Activated CD4-positive, alpha-beta T cell treated with anti-CD3 and anti-CD28 coated beads, Interleukin-2, amount 10 ng/mL, durations not matched to agents 24 days and 14 days (primary cell): ENCODE results near the gene HDAC7. TPM values are rescaled to one million over a fixed set of nuclear protein-coding genes. Genes with fewer than 3 reads are reported as not detected.
A peak's percentile ranks its signal among the peaks of the same experiment; 100 is the strongest.

Experiments used
- DNase-seq: peaks from one replicate; pipeline ENCODE4 v3.0.0; 2022
- H3K27ac Mint-ChIP-seq: one replicate; pipeline ENCODE4 v1.8.0; 2022; ENCODE audit warnings: mild to moderate bottlenecking, mixed read lengths
- H3K27me3 Mint-ChIP-seq: one replicate; pipeline ENCODE4 v1.8.0; 2022; ENCODE audit warnings: mixed read lengths
- H3K36me3 Mint-ChIP-seq: one replicate; pipeline ENCODE4 v1.8.0; 2022; ENCODE audit warnings: low read depth, mild to moderate bottlenecking, mixed read lengths
- H3K4me1 Mint-ChIP-seq: one replicate; pipeline ENCODE4 v1.8.0; 2021; ENCODE audit warnings: mixed read lengths
- H3K4me3 Mint-ChIP-seq: one replicate; pipeline ENCODE4 v1.8.0; 2022; ENCODE audit warnings: mild to moderate bottlenecking, moderate library complexity, mixed read lengths
- H3K9me3 Mint-ChIP-seq: one replicate; pipeline ENCODE4 v1.8.0; 2021; ENCODE audit warnings: mixed read lengths
- intact Hi-C: fragments of 100-400 bp; cut with micrococcal nuclease; formaldehyde crosslinking; loops from one replicate; pipeline ENCODE4 v1.15.1; 2023
- total RNA-seq: library from RNA; stranded (reverse); gene quantifications from 2 replicates; pipeline ENCODE4 v1.2.3, GENCODE V29; 2022

Gene HDAC7
- total RNA-seq, 1 donor from 2014 or later, result 419 TPM

DNA sequence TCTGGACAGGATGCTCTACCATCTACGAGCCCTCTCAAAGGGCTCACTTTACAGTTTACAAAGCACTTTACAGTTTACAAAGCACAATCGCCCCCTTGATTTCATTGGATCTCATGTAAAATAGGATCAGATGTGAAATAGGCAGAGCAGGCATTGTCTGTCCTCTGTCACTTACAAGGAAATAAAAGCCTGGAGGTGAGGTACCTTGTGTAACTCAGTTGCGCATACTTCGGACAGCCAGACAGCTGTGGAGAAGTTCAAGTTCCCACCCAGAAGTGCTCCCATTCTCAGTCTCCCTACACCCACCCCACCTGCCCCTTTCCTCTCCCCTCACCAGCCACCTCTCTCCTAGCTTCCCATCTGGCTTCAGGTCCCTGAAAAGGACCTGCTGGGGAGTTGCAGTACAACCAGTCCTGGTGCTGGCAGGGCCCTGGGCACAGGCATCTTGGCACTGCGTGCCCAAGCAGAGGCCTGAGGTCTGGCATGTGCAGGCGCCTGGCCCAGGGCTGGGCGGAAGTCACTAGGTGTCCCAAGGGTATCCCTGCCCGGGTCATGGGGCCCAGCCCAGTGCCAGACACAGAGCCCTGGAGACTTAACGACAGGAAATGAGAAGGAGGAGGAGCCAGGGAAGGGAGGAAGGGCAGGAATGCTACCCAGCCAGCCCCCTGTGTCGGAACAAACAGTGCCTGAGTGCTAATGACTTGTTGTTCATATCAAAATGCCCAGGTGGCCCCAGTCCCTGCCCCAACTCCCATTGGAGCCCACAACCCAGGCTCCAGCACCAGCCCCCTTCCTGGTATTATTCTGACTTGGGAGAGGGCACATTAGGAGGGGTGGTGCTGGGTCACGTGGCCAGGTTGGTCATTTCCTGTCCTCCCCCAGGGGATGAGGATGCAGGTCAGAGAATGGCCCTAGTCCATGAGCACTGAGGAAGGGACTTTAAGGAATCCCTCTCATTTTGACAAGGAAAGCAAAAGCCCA is 66.4 kb downstream of the HDAC7 start:
- H3K36me3 Mint-ChIP-seq, result no peaks in the 10 kb centered on the region
- intact Hi-C loops, result no loop called here
- H3K9me3 Mint-ChIP-seq, result no peaks in the 10 kb centered on the region
- H3K4me1 Mint-ChIP-seq, result peaks cover 40% of the 10 kb centered on the region
- H3K27ac Mint-ChIP-seq, result no peak overlapping the region
- no peak for DNase-seq
- H3K27me3 Mint-ChIP-seq, result peaks cover 3% of the 10 kb centered on the region
- no peak overlapping the region for H3K4me3 Mint-ChIP-seq

DNA sequence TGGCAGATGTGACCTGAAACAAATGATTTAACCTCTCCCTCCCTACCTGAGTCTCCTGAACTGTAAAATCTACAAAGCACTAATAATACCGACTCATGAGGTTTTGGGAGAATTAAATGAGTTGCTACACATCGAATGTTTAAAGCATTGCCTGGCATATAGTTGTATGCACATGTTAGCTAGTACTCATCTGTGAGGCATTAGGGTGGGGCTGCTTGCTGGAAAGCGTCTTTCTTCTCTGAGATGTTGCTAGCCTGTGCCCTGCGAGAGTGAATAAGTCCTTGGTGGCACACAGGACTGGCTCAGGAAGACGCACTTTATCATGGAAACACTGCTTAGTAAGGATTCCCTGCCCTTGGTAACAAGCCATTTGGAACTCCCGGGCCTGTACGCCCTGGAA is 67.2 kb downstream of the HDAC7 start:
- Mint-ChIP-seq H3K9me3 (no peaks in the 10 kb centered on the region), H3K36me3 (no peaks in the 10 kb centered on the region)
- no peak for DNase-seq

DNA sequence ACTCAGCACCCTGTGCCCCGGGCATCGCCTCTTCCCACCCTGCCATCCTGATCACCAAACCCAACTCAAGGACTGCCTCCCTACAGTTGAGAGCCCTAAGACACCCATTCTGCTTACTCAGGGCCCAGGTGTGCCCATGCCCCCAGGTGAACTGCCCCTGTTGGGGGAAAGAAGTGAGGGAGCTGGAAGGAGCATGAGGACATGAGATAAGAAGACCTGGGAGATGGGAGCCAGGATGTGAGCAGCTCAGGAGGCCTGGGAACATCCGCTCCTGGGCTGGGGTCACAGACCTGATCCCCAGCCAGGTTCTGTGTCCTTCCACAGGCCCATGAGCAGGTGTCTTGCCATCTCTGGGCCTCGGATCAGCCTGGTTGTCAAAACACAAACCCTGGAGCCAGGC is 67.6 kb downstream of the HDAC7 start:
- intact Hi-C loops, result no loop called here
- H3K27me3 Mint-ChIP-seq, result peaks cover 3% of the 10 kb centered on the region
- no peak overlapping the region for H3K27ac Mint-ChIP-seq
- DNase-seq, result no peak
- no peak overlapping the region for H3K4me3 Mint-ChIP-seq
- peaks cover 31% of the 10 kb centered on the region for H3K4me1 Mint-ChIP-seq
- H3K9me3 Mint-ChIP-seq, result no peaks in the 10 kb centered on the region
- no peaks in the 10 kb centered on the region for H3K36me3 Mint-ChIP-seq

More for the DNA sequence above, 67.2 kb downstream of the HDAC7 start:
- peaks cover 35% of the 10 kb centered on the region for H3K4me1 Mint-ChIP-seq
- H3K27ac Mint-ChIP-seq, result no peak overlapping the region
- intact Hi-C loops, result no loop called here
- H3K4me3 Mint-ChIP-seq, result no peak overlapping the region
- H3K27me3 Mint-ChIP-seq, result peaks cover 3% of the 10 kb centered on the region

DNA sequence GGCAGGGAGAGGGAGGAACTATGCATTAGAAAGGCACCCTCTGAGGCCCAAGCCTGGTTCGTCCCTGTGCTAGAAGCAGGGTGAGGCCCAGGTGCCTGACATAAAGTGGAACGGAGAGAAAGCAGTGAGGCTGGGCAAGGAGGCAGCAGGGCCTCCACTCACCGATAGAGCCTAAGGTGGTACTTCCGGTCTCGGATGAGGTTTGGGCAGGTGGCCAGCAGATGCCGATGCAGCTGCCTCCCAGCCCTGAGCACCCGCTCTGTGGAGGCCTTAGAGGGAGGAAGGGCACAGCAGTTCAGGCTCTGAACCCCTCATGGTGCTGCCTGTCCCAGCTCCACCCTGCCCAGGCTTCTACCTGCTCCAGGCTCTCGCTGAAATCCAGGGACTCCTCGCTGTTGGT is 68.1 kb downstream of the HDAC7 start:
- no peaks in the 10 kb centered on the region for H3K9me3 Mint-ChIP-seq
- H3K4me3 Mint-ChIP-seq, result no peak overlapping the region
- peaks cover 27% of the 10 kb centered on the region for H3K4me1 Mint-ChIP-seq
- no peak overlapping the region for H3K27ac Mint-ChIP-seq
- DNase-seq, result no peak
- H3K36me3 Mint-ChIP-seq, result no peaks in the 10 kb centered on the region
- intact Hi-C loops, result no loop called here
- peaks cover 3% of the 10 kb centered on the region for H3K27me3 Mint-ChIP-seq

DNA sequence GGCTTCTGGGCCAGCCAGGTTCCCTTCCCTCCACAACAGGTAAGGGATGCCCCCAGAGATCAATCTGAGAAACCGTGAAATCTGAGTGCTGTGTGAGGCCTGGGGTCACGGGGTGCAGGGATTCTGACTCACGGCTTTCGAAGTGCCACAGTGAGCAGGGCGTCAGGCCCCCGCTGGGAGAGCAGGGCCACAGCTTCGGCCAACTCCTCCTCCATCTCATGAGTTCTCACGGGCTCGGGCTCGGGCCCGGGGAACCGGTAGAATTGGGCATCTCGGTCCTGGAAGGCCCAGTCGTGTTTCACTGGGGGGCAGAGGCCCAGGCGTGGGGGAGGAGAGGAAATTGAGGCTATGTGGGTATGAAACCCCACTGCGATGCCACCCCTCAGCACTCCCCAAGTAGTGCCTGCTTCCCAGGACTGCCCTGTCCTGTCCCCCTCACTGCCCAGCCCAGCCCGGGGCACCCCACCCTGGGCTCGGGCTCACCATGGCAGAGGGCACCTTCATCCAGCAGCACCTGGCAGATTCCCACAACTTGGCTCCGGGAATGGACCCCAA is 68.7 kb downstream of the HDAC7 start:
- intact Hi-C loops, result no loop called here
- Mint-ChIP-seq H3K4me3 (no peak overlapping the region), H3K36me3 (no peaks in the 10 kb centered on the region), H3K27me3 (peaks cover 3% of the 10 kb centered on the region), H3K27ac (no peak overlapping the region), H3K9me3 (no peaks in the 10 kb centered on the region), H3K4me1 (peaks cover 21% of the 10 kb centered on the region)
- DNase-seq, result no peak

DNA sequence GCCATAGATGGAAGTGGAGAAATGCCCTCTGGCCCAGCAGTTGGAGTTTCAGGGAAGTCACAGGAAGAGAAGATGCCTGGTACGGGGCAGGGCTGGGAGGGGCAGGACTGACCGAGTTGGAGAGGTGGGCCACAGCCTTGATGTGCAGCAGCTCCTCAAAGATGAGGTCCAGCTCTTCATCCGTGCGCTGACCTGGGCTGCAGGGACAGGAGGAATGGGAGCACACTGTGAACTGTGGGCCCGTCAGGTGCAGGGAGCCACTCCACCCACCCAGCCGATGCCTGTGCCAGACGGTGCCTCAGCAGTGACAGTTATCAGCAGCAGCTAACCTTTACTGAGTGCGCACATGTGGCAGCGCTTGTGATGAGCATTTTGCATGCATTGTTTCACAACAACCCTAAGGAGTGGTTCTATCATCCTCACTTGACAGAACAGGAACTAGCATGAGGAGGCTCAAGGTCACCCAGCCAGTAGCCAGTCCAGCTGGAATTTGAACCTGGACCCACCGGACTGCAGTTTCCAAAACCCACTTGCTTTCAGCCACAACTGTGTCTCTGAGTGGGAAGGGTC is 69.4 kb downstream of the HDAC7 start:
- no peak for DNase-seq
- H3K36me3 Mint-ChIP-seq, result no peaks in the 10 kb centered on the region
- H3K4me1 Mint-ChIP-seq, result peaks cover 14% of the 10 kb centered on the region
- no peak overlapping the region for H3K4me3 Mint-ChIP-seq
- intact Hi-C loops, result no loop called here
- H3K27ac Mint-ChIP-seq, result no peak overlapping the region
- no peaks in the 10 kb centered on the region for H3K9me3 Mint-ChIP-seq
- H3K27me3 Mint-ChIP-seq, result peaks cover 3% of the 10 kb centered on the region

DNA sequence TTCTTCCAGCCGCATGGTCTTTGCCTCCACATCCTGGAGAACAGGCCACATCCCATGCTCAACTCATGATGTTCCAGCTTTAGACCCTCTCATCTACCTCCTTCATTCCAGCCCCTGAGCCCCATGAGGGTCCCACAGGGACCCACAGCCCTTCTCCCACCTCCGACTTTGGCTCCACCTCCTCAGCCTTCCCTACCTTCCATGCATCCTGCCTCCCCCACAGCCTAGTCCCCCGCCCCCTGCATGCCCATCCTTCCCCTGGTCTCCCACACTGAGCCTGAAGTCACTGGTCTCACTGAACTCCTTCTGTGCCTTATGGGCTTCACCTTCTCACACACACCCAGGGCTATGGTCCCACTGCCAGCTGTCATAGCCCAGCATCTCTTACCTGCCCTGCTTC is 70.8 kb downstream of the HDAC7 start:
- peaks cover 5% of the 10 kb centered on the region for H3K4me1 Mint-ChIP-seq
- peak overlapping the region; percentile 6 for H3K27ac Mint-ChIP-seq
- no peak overlapping the region for H3K4me3 Mint-ChIP-seq
- no peaks in the 10 kb centered on the region for H3K9me3 Mint-ChIP-seq
- DNase-seq, result no peak
- intact Hi-C loops, result no loop called here
- H3K36me3 Mint-ChIP-seq, result no peaks in the 10 kb centered on the region
- H3K27me3 Mint-ChIP-seq, result peaks cover 8% of the 10 kb centered on the region

DNA sequence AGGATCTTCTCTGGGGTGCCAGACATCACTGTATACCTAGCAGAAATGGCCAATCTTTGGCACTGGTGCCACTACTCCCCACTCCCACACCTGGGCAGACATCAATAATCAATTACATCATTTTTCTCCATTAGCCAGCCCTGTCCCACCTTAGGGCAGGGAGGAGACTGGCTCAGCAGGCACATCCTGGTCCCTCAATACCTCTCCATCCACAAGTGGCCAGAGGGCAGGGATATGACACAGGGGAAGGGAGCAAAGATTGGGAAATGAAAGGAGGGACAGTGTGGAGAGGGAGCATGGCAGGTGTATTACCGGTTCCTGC is 71.2 kb downstream of the HDAC7 start:
- DNase-seq, result no peak
- Mint-ChIP-seq H3K4me3 (no peak overlapping the region), H3K27me3 (peaks cover 8% of the 10 kb centered on the region), H3K4me1 (peaks cover 2% of the 10 kb centered on the region), H3K27ac (no peak overlapping the region), H3K9me3 (no peaks in the 10 kb centered on the region), H3K36me3 (no peaks in the 10 kb centered on the region)
- intact Hi-C loops, result no loop called here

DNA sequence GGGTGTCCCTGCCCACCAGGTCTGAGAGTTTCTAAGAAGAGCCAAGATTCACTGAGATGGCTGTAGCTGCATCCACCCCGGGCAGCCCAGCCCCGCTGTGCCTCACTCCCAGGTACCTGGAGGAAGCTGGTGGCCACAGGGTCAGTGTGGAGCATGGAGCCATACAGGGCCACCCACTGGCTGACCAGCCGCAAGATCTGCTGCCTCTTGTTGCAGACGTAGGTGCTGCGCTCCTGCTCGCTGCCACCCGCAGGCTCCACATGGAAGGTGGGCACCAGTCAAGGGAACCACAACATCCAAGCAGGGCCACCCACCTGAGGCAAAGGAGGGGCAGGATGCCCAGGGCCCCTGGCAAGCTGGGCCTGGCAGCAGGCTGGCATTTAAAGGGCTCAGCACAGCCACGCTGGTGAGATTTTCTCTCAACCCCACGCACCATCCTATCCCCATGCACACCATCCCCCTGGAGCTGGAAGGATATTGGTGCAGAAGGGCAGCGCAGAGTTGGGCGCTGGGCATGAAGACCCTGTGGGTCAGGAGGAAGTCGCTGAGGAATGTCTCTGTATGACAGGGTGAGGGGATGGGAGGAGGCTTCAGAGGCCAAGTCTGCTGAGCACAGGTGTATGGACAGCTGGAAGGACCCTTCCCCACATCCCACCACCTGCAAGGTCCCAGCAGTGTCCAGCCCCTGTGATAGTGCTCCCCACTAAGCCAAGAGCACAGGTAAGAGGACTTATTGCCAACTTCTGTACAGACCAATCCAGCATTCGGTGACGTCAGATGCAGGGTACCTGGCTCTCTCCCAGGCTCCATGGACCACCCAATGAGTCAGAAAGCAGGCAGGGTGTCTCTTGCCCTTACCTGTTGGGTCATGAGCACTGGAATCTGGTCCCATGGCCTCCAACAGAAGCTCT is 71.9 kb downstream of the HDAC7 start:
- H3K9me3 Mint-ChIP-seq, result no peaks in the 10 kb centered on the region
- intact Hi-C loops, result no loop called here
- H3K4me3 Mint-ChIP-seq, result no peak overlapping the region
- H3K36me3 Mint-ChIP-seq, result no peaks in the 10 kb centered on the region
- DNase-seq, result no peak
- no peak overlapping the region for H3K27ac Mint-ChIP-seq
- peaks cover 8% of the 10 kb centered on the region for H3K27me3 Mint-ChIP-seq
- peaks cover 1% of the 10 kb centered on the region for H3K4me1 Mint-ChIP-seq

DNA sequence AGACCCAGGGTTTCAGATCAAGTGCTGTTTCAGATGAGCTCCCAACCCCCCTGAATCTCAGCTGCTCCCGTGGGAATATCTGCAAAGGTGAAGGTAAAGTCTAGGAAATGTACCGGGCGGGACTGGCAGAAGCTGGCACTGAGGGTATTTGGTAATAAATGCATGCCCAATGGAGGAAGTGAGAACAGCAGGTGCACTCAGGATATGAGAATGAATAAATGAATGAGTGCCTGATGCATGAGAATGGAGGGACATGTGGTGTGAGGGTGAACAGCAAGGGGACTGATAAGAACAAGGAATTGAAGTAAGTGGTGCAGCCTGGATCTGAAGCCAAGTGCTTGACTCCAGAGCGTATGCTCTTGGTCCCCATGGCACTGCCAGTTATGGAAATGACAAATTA is 72.6 kb downstream of the HDAC7 start:
- intact Hi-C loops, result no loop called here
- Mint-ChIP-seq H3K9me3 (no peaks in the 10 kb centered on the region), H3K4me3 (no peak overlapping the region), H3K36me3 (no peaks in the 10 kb centered on the region), H3K4me1 (peaks cover 4% of the 10 kb centered on the region), H3K27ac (no peak overlapping the region), H3K27me3 (peaks cover 8% of the 10 kb centered on the region)
- DNase-seq, result no peak

DNA sequence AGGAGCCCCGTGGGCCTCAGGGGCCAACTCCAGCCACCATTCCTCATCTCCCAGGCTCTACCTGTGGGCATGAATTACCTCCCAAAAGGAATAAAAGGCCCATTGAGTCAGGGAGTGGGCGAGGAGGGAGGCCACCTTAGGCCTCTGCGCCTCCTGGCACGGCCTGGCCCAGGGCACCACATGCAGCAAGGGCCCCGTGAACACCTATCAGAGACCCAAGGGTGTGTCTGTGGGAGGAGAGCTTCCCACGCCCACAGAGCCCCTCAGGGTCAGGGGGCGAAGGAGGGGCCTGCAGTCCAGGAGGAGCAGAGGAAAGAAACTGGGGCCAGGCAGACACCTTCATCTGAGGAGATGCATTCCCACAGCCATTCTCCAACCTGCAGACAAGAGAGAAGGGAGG is 73.2 kb downstream of the HDAC7 start:
- no peak overlapping the region for H3K4me3 Mint-ChIP-seq
- H3K36me3 Mint-ChIP-seq, result no peaks in the 10 kb centered on the region
- intact Hi-C loops, result no loop called here
- no peaks in the 10 kb centered on the region for H3K9me3 Mint-ChIP-seq
- DNase-seq, result no peak
- peaks cover 8% of the 10 kb centered on the region for H3K27me3 Mint-ChIP-seq
- H3K27ac Mint-ChIP-seq, result no peak overlapping the region
- peaks cover 4% of the 10 kb centered on the region for H3K4me1 Mint-ChIP-seq

DNA sequence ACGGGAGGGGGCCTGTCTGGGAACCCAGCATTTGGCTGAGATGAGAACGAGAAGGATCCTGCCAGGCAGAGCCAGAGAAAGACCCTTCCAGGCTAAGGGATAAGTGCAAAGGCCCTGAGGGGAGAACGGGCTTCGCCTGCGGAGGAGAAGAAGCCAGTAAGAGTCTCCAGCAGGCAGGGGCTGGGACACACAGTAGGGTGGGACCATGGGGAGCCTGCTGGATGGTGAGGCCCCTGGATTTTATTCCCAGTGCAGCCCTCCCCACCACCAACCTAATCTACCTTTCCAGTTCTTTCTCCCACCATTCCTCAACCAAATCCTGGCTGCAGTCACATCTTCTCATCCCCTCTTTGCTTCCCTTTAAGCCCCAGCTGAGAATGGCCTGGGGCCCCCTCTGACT is 73.6 kb downstream of the HDAC7 start:
- H3K27me3 Mint-ChIP-seq, result peaks cover 8% of the 10 kb centered on the region
- intact Hi-C loops, result no loop called here
- no peak overlapping the region for H3K4me3 Mint-ChIP-seq
- H3K36me3 Mint-ChIP-seq, result no peaks in the 10 kb centered on the region
- DNase-seq, result no peak
- H3K9me3 Mint-ChIP-seq, result no peaks in the 10 kb centered on the region
- H3K27ac Mint-ChIP-seq, result no peak overlapping the region
- H3K4me1 Mint-ChIP-seq, result peaks cover 8% of the 10 kb centered on the region

DNA sequence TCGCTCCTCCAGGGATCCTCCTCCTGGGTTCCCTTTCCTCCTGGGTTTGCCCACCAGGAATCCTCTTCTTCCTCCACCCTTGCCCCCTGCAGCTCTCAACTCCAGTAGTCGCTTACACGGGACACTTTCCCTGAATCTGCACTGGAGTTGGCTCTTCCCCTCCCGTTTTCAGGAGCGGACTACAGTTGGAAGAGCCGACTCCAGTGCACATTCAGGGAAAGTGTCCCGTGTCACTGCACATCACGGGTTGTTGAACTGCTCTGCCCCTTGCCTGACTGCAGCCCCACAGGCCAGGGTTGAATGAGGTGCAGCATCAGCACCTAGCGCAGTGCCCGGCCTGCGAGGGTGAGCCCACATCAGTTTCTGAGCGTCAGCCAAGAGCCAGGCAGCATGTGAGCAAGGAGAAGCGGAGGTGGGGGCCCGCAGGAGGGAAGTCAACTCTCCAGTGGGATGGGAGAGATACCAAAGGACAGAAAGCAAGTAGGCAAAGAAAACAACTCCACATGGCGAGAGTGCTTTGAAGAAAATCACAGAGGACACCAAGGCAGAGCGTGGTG is 74.1 kb downstream of the HDAC7 start:
- Mint-ChIP-seq H3K27ac (no peak overlapping the region), H3K4me1 (peaks cover 8% of the 10 kb centered on the region), H3K4me3 (no peak overlapping the region), H3K9me3 (no peaks in the 10 kb centered on the region), H3K36me3 (no peaks in the 10 kb centered on the region), H3K27me3 (peaks cover 8% of the 10 kb centered on the region)
- no peak for DNase-seq
- intact Hi-C loops, result no loop called here
